ENCODE measurements around the gene PTPN7. TPM values are rescaled to one million over a fixed set of nuclear protein-coding genes. Genes with fewer than 3 reads are reported as not detected.
A peak's percentile ranks its signal among the peaks of the same experiment; 100 is the strongest.

Gene PTPN7
- total and polyA plus RNA-seq, 2 of the 13 experiments (the other 11 are each of a cell fraction or from before 2014, with no cell fraction given), result not detected

DNA sequence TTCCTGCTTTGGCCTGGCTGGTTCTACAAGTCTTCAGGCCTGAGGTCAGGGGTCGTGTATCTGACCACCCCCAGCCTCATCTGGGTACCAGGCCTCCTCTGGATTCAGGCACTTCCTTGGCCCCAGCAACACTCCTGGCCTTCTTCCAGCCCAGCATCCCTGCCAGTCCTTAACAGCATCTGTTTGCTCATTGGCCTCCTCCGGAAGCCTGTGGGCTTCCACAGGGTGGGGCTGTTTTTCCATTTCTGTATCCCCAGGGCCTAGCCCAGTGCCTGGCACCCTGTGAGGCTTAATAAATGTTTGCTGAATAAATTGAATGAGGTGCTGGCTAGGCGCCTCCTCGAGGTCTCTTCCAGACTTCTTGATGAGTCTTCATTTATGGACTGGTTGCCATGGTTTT, 59.2 kb downstream of the PTPN7 start (continued):
- TF ChIP-seq, protein P1, sequence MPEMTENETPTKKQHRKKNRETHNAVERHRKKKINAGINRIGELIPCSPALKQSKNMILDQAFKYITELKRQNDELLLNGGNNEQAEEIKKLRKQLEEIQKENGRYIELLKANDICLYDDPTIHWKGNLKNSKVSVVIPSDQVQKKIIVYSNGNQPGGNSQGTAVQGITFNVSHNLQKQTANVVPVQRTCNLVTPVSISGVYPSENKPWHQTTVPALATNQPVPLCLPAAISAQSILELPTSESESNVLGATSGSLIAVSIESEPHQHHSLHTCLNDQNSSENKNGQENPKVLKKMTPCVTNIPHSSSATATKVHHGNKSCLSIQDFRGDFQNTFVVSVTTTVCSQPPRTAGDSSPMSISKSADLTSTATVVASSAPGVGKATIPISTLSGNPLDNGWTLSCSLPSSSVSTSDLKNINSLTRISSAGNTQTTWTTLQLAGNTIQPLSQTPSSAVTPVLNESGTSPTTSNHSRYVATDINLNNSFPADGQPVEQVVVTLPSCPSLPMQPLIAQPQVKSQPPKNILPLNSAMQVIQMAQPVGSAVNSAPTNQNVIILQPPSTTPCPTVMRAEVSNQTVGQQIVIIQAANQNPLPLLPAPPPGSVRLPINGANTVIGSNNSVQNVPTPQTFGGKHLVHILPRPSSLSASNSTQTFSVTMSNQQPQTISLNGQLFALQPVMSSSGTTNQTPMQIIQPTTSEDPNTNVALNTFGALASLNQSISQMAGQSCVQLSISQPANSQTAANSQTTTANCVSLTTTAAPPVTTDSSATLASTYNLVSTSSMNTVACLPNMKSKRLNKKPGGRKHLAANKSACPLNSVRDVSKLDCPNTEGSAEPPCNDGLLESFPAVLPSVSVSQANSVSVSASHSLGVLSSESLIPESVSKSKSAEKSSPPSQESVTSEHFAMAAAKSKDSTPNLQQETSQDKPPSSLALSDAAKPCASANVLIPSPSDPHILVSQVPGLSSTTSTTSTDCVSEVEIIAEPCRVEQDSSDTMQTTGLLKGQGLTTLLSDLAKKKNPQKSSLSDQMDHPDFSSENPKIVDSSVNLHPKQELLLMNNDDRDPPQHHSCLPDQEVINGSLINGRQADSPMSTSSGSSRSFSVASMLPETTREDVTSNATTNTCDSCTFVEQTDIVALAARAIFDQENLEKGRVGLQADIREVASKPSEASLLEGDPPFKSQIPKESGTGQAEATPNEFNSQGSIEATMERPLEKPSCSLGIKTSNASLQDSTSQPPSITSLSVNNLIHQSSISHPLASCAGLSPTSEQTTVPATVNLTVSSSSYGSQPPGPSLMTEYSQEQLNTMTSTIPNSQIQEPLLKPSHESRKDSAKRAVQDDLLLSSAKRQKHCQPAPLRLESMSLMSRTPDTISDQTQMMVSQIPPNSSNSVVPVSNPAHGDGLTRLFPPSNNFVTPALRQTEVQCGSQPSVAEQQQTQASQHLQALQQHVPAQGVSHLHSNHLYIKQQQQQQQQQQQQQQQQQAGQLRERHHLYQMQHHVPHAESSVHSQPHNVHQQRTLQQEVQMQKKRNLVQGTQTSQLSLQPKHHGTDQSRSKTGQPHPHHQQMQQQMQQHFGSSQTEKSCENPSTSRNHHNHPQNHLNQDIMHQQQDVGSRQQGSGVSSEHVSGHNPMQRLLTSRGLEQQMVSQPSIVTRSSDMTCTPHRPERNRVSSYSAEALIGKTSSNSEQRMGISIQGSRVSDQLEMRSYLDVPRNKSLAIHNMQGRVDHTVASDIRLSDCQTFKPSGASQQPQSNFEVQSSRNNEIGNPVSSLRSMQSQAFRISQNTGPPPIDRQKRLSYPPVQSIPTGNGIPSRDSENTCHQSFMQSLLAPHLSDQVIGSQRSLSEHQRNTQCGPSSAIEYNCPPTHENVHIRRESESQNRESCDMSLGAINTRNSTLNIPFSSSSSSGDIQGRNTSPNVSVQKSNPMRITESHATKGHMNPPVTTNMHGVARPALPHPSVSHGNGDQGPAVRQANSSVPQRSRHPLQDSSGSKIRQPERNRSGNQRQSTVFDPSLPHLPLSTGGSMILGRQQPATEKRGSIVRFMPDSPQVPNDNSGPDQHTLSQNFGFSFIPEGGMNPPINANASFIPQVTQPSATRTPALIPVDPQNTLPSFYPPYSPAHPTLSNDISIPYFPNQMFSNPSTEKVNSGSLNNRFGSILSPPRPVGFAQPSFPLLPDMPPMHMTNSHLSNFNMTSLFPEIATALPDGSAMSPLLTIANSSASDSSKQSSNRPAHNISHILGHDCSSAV (CRISPR knock-in tag; IDR thresholded peaks at IDR 0.05; ENCODE audit: borderline replicate concordance), result no peak
- TF ChIP-seq, protein P2, sequence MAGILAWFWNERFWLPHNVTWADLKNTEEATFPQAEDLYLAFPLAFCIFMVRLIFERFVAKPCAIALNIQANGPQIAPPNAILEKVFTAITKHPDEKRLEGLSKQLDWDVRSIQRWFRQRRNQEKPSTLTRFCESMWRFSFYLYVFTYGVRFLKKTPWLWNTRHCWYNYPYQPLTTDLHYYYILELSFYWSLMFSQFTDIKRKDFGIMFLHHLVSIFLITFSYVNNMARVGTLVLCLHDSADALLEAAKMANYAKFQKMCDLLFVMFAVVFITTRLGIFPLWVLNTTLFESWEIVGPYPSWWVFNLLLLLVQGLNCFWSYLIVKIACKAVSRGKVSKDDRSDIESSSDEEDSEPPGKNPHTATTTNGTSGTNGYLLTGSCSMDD (CRISPR knock-in tag; IDR thresholded peaks at IDR 0.05), result no peak
- no peak for TF ChIP-seq NFYB (CRISPR knock-in tag; IDR thresholded peaks at IDR 0.05)
- no peak for TF ChIP-seq MBD4 (IDR thresholded peaks at IDR 0.05; ENCODE audit: borderline replicate concordance, low read length)
- TF ChIP-seq, protein P3, sequence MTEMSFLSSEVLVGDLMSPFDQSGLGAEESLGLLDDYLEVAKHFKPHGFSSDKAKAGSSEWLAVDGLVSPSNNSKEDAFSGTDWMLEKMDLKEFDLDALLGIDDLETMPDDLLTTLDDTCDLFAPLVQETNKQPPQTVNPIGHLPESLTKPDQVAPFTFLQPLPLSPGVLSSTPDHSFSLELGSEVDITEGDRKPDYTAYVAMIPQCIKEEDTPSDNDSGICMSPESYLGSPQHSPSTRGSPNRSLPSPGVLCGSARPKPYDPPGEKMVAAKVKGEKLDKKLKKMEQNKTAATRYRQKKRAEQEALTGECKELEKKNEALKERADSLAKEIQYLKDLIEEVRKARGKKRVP (CRISPR knock-in tag; IDR thresholded peaks at IDR 0.05), result no peak
- 0 out of 2 replicates have a peak, but pooled peaks have one; percentile 17 for TF ChIP-seq STAG1 (CRISPR knock-in tag; IDR thresholded peaks at IDR 0.05)
- no peak for TF ChIP-seq ZNF841 (CRISPR knock-in tag; IDR thresholded peaks at IDR 0.05; ENCODE audit: borderline replicate concordance)

Other genes with a start within 250 kb of the PTPN7 start
- not detected in 2 replicates for gene LMOD1, start 214.1 kb downstream of the PTPN7 start, total RNA-seq (2016; rRNA removed; fragmentation: Illumina TruSeq; extraction: Trizol)
- not detected in 2 replicates for gene LMOD1, start 214.1 kb downstream of the PTPN7 start, polyA plus RNA-seq (2011; rRNA removed)
- 97.8 and 115 TPM in 2 replicates for gene TIMM17A, start 205.1 kb downstream of the PTPN7 start, total RNA-seq (2016; rRNA removed; fragmentation: Illumina TruSeq; extraction: Trizol)
- gene TIMM17A, start 205.1 kb downstream of the PTPN7 start, polyA plus RNA-seq (2011; rRNA removed), result 41.2 and 50.8 TPM in 2 replicates
- 38.4 and 39.5 TPM in 2 replicates for gene RNPEP, start 178.0 kb downstream of the PTPN7 start, total RNA-seq (2016; rRNA removed; fragmentation: Illumina TruSeq; extraction: Trizol)
- gene RNPEP, start 178.0 kb downstream of the PTPN7 start, polyA plus RNA-seq (2011; rRNA removed), result 18.1 and 20.6 TPM in 2 replicates
- 7.9 and 11.5 TPM in 2 replicates for gene ELF3, start 150.0 kb downstream of the PTPN7 start, total RNA-seq (2016; rRNA removed; fragmentation: Illumina TruSeq; extraction: Trizol)
- gene ELF3, start 150.0 kb downstream of the PTPN7 start, polyA plus RNA-seq (2011; rRNA removed), result 55.1 and 85.6 TPM in 2 replicates
- not detected in 2 replicates for gene GPR37L1, start 37.7 kb downstream of the PTPN7 start, total RNA-seq (2016; rRNA removed; fragmentation: Illumina TruSeq; extraction: Trizol)
- gene GPR37L1, start 37.7 kb downstream of the PTPN7 start, polyA plus RNA-seq (2011; rRNA removed), result 0.12 and 0.13 TPM in 2 replicates
- gene ARL8A, start 15.9 kb downstream of the PTPN7 start, total RNA-seq (2016; rRNA removed; fragmentation: Illumina TruSeq; extraction: Trizol), result 2.2 and 2.7 TPM in 2 replicates
- 18.8 and 23.4 TPM in 2 replicates for gene ARL8A, start 15.9 kb downstream of the PTPN7 start, polyA plus RNA-seq (2011; rRNA removed)
- not detected in 2 replicates for gene LGR6, start 33.2 kb upstream of the PTPN7 start, total RNA-seq (2016; rRNA removed; fragmentation: Illumina TruSeq; extraction: Trizol)
- 0.04 and 0.07 TPM in 2 replicates for gene LGR6, start 33.2 kb upstream of the PTPN7 start, polyA plus RNA-seq (2011; rRNA removed)
- gene UBE2T, start 181.3 kb upstream of the PTPN7 start, total RNA-seq (2016; rRNA removed; fragmentation: Illumina TruSeq; extraction: Trizol), result 95.2 and 130 TPM in 2 replicates
- gene UBE2T, start 181.3 kb upstream of the PTPN7 start, polyA plus RNA-seq (2011; rRNA removed), result 58.9 and 80.8 TPM in 2 replicates
- gene PPP1R12B, start 188.1 kb upstream of the PTPN7 start, total RNA-seq (2016; rRNA removed; fragmentation: Illumina TruSeq; extraction: Trizol), result 5.0 and 12.0 TPM in 2 replicates
- 12.0 and 13.6 TPM in 2 replicates for gene PPP1R12B, start 188.1 kb upstream of the PTPN7 start, polyA plus RNA-seq (2011; rRNA removed)